H4 (cell line): Measurements from ENCODE around the gene KCNK5. TPM values are rescaled to one million over a fixed set of nuclear protein-coding genes. Genes with fewer than 3 reads are reported as not detected.
A peak's percentile ranks its signal among the peaks of the same experiment; 100 is the strongest.

ENCODE experiments used
- DNase-seq: peaks from one replicate; pipeline ENCODE4 v3.0.0-alpha.2; 2015; ENCODE audit warnings: low spot score
- total RNA-seq: library from RNA; depleted of rRNA; stranded (reverse); fragments of >200 nt; shearing (Covaris generic); gene quantifications from 2 replicates; pipeline ENCODE4 v1.2.3, GENCODE V29; 2014

The KCNK5 gene
- total RNA-seq, 1 experiment from 2014 or later, result 0.58 TPM

DNA sequence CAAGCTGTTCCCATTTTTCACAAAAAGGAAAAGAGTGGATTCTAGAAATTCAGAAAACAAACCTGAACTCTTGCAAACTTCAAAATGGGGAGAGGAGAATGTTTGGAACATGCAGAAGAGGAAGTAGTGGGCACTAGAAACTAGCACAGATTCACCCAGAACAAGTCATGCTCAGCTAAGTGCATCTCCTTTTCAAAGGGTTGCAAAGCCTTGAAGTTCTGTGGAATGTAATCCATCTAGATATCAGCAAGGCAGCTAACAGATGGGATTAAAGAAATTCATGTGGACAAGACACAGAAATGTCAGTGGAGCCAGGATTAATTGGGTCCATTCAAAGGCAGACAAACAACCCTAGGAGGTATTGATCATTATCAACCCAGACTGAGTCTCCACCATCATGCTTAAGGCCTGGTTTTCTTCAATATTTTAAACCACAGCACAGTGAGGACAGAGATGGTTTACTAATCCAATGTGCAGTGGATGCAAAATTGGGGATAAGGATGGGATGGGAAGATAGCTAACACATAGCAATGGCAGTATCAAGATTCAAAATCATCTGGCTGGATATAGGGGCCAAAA is 31.3 kb downstream of the KCNK5 start:
- no peak for DNase-seq

DNA sequence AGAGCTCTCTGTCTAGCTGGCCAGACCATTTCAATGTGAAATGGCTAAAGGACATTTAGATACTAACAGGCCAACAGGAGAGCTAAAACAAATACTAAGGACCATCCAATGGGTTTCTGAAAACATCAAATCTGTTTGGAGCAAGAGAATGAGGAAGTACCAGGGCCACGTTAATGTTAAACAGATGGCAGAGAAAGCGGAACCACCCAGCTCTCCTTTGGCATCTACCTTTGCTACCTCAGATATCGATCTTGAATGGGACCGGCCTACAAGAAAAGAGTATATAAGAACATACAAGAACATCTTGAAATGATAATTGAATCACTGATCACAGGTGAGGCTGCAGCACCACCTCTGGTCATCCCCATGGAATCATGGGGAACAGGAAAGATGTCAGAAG is 31.8 kb downstream of the KCNK5 start:
- DNase-seq, result no peak

DNA sequence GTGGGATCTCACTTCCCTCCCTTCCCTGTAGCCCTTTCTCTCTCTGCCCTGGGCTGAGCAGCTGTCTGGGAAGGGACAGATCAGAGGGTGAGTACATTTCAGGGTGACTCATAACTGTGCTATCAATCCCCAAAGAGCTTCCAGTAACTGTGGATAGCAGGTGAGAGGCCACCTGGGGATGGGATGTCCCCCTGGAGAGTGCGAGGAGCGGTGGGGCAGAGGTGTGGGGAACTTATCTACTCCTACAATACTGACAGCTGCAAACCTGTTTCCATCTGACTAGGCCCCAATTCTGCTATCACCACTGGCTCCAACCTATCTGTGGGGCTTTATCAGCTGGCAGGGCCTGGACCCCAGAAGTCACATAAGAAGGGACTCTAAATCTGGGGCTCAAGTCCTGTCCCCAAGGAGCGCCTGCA is 32.6 kb downstream of the KCNK5 start:
- no peak for DNase-seq

DNA sequence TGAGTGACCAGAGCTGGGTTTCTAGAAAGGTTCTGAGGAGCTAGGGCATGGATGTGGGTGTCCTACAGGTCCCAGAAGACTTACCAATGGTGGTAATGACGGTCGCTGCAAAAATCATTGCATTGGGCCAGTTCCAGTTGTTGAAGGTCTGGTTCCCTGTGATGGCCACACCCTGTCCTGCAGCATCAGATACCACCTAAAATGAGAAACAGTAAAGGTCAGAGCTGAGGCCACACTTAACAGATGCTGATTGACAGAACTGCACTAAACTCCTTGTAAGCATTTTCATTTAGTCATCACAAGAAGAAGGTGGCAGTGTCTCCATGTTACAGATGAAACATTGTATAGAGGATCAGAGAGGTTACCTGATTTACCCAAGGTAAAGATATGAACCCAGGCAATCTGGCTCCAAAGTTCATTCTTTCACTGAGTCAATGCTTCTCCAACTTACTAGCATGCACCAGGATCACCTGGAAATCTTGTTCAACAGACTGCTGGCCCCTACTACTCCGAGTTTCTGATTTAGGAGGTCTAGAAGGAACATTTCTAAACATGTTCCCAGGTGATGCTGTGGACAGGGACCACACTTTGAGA is 33.4 kb downstream of the KCNK5 start:
- DNase-seq, result no peak

DNA sequence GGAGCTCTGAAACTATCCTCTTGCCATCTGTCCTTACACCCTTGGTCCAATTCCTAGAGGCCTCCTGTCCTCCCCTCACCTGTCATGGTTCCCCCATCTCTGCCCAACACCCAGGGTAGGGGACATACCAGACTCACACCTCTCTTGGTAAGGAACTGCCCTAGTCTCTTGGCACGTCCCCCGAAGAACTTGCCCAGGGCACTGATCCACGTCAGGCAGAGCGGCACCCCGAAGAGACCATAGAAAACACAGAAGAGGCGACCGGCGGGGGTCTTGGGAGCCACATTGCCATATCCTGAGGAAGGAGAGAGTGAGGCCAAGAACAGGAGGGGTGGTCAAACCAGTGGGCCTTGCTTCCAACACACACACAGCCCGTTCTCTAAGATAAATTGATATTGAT is 34.8 kb downstream of the KCNK5 start:
- DNase-seq, result no peak

DNA sequence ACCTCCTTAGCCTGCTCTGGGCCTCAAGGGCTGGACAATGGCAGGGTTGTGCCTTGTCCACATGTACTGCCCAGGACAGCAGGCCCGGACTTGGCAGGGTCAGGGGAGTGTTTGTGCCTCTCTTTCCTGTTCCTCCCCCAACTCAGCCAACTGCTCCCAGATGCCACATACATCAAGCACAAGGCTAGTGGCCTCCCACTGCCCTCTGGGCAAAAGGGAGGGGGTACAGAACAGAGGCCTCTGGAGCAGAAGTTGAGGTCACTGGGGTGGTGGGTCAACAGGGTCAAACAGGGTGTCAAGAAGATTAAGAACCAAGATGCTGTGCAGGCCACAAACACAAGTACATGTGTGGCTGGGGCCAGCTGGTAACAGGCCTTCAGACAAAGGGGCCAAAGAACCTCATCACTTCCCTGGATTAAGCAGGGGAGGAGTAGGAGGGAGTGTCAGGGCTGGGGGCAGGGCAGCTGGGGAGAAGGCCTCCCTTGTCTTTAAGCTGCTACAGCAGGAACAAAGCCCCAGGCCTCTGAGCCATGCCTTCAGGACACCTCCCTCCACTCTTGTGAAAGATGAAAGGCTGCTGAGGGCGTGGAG is 36.0 kb downstream of the KCNK5 start:
- DNase-seq, result no peak

DNA sequence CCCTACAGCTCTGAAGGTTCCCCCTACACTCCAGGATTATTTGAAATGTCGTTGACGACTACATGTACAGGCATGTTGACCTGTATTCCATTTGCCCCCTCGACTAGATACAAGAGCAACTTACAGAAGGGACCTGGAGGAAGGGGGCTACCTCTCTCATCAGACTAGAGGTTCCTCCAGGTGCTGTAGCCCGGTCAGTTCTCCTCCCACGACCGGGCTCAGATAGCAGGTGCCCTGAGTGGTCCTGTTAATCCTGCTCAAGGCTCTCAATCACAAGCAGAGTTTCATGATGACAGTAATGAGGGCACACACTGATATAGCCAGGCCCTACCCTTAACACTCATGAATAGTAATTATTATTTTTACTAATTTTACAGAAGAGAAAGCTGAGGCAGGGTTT is 36.5 kb downstream of the KCNK5 start:
- no peak for DNase-seq

DNA sequence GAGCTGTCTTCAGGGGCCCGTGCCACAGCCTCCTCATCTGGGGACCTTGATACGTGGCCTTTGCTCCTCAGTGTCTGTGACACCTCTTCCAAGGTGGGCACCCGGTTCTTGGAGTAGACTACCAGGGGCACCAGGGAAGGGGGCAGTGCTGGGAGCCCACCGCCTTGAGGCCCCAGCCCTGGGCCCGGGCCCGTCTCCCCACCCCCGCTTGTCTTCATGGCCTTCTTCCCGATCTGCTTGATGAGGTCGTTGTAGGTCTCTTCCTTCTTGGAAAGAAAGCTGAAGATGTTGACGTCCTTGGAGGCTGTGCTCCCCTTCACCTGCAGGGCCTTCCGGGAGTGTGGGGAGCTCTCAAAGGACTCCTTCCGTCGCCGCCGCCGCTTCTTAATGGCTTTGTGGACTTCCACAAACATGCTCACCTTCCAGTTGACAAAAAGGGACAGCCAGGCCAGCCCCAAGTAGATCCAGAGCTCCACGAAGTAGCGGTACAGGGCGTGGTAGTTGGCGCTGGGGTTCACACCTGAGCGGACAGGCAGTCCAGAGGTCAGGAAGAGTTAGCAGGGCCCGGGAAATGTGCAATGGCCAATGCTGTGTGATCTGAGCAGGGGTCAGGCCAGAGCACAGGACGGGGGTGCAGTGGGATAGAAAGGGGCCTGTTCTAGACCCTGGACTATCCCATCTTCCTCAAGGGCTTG is 37.9 kb downstream of the KCNK5 start:
- no peak for DNase-seq

DNA sequence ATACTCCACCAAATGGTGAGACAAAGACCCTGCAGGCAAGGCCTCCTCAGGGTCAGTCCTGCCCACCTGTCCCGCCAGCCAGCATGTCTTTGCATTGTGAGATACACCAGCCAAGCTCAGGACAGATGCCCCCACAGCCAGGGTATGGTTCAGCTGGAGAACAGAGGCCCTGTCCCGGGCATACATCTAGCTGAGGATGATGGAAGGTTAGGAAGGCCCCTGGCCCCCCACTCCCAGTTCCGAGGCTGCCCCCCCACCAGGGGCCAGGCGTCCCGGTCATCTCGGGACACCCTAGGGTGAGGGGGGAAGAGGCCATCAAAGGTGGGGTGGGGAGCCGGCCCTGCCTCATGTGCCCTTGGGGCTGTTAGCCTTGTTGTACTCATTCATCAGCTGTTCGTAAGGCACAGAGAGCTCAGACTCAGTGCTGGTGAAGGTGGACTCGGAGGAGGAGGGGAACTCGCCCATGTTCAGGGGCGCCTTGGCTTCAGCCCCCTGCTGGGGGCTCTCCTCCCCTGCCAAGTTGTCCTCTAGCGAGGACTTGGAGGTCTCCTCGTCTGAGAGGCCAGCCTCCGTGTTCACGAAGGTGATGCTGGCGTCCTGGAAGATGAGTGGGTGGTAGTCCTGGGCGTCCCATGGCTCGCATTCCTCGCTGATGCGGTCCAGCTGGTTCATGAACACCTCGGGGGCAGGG is 38.6 kb downstream of the KCNK5 start:
- no peak for DNase-seq

DNA sequence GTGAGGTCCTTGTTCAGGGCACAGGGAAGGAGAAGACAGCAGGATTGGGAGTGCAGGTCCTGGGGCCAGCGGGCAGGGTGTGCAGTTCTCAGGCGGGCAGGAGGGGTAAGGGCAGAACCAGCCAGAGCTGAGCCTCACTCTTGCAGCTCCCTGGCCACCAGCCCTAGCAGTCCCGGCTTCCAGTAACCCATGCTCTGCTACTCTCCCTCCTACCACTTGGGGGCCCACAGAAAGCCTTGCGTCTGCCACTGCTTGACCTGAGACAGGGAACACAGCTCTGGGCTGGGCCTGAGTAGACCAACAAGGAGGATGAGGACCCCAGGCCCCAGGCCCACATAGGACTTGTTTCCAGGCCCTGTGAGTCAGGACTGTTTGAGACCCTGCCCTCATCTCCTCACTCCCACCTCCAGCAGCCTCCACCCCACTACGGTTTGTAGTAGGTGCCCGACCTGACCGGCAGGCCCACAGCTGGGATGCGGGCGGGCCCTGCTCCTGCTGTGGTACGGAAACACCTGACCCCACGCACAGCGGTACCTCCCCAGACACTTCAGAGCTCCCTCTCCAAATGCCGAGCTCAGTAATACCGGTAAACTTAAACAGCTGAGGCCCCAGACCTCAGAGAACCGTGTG is 39.2 kb downstream of the KCNK5 start:
- peak; percentile 46 for DNase-seq

DNA sequence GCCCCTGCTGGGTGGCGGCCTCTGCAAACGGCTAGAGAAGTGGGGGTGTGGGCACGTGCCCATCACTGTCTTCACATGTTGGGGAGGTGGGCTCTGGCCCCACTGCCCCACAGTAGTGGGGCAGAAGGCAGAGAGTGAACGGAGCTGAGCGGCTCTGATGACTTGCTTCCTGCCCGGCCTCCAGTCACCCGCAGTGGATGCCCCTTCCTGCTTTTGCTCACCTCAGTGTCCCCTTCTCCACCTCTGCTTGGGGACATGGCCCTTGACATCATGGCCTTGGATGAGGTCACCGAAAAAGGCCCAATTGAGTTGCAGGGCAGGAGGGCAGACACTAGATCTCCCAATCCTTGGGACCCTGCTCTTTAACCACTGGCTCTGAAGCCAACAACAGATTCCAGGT is 40.1 kb downstream of the KCNK5 start:
- no peak for DNase-seq

DNA sequence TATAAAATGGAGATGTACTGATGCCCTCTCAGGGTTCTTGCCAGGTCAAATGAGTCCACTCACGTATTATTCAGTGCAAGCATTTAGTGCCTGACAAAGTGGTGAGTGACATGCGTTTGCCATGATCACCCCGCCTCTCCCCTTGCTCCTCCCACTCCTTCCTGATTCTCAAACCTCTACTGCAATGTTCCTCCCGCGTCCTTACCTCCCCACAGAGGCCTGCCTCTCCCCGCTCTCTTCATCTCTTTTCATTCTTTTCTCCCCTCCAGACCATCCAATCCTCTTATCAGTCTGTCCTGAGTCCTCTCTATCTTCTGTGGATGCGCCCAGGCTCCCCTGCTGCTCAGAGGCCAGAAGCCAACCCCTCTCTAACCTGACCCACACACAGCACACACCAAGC is 40.7 kb downstream of the KCNK5 start:
- DNase-seq, result no peak

DNA sequence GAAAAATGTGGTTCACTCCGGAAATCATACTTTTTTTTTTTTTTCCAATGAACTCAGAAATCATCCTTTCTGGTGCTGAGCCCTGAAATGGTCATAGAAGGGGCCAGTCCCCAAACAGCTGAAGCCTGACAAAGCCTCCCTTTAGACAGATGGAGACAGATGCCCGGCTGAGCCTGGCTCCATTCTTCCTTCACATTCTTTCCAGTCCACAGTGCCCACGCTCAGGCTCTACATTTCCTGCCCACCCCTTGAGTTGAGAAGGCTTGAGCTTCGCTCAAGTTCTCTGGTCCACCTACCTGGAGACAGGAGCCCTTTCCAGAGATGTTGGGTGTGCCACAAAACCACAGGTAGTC is 41.2 kb downstream of the KCNK5 start:
- no peak for DNase-seq

DNA sequence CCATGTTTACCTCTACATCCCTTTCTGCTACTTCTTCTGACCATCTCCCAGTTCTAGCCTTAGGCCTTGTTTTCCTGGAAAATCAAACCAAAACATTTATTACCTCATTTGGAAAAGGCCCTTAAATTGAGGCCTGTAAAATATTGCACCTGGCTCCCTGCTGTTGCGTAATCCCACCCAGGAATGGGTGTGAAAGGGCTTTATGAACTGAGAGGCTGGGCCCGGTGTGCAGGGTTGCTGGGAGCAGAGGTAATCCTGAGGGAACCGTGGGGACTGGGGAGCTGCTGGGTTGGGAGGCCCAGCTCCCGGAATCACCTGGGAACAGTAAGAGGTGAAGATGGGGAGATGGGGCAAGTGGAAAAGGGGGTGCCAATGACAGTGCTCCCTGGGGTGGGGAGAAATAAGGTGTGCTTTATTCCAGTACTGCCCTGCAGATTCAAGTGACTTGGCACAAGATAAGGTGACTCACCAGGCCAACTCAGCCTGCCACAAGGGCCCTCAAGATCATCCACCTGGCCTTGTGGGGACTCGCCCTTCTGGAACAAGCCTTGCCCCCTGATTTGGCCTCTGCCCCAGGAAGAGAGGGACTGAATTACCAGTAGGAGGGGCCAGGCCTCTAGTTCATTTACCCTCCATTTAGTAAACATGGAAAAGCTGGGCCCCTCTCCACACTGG is 44.2 kb downstream of the KCNK5 start:
- DNase-seq, result no peak

DNA sequence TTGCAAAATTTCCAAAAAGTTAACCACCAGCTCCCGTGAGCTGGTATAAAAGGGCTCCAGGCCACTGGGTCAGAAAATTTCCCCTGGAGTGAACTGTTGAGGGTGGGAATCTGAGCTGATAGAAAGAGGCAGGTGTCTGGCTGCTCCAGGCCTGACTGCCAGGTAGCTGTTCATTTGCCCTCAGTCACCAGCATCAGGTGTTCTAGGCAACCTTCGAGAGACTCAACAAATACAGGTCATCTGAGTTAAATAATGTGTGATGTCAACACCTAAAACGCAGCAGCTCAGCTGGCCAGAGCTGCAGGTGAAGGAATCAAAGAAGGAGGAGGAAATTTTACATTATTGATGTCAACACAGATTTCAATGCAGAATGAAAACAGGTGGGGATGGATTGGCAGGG is 46.7 kb downstream of the KCNK5 start:
- no peak for DNase-seq

DNA sequence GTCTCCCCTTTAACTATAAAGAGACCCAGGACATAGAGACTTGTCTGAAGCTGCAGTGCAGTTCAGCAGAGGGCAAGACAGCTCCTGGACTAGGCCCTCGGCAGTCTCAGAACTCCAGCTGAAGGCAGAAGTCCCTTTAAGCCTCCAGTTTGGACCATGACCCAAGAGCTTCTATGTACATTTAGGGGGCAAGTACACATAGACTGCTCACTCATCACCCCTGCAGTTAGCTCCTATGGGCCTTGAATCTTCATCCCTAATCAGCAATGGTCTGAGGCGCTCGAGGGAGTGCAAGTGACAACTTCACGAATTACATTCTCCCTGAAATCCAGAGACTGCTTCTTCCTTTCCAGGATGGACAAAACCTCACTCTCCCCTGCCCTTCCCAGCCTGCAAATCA is 47.4 kb downstream of the KCNK5 start:
- no peak for DNase-seq

DNA sequence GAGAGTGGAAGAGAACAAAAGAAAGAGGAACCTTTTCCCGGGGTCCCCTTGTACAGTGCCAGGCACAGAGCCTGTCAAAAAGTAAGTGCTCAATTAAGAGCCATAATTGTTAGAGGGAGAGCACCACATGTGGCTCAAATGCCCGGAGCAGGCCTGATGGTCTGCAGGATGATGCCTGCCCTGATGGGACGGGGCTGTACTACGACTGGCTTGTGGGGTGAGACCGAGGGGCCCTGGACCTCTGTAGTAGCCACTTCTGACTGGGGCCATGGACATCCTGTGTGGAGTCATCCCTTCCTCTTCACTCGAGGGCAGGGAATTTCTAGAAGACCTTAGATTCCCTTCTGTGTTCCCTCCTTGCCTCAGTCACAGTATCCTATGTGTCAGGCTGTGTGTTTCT is 47.9 kb downstream of the KCNK5 start:
- no peak for DNase-seq

DNA sequence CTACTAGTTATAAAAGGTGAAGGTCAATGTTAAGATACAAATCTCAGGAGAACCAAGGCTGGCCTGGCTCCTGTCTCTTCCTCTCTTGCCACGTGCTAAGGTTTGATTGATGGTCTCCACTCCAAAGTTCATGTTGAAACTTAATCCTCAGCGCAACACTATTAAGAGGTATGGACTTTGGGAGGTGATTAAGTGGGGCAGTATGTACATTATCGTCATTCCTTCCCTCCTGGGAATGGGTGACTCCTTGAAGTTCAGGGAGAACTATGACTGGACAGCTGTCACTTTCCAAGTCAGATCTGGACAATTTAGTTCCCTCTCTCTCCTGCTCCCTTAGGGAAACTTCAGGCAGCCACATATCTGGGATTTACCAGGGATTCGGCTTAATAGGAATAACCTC is 50.5 kb downstream of the KCNK5 start:
- DNase-seq, result no peak

DNA sequence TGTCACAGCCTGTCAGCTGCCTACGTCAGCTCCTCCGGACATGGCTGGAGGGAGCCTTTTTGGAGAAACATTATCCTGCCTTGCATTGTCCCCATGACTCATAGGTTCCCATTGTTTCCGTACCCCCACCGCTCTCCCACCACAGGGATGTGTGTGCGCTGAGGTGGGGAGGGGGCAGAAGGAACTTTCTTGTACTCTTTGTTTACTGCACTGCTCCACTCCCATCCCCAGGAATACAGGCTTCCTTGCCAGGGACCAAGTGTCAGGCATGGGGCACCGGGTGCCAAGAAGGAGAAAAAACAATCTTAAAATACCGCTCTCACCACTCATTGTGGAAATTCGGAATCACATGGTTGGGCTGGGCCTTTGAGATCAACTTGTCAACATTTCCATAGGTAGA is 51.0 kb downstream of the KCNK5 start:
- no peak for DNase-seq

DNA sequence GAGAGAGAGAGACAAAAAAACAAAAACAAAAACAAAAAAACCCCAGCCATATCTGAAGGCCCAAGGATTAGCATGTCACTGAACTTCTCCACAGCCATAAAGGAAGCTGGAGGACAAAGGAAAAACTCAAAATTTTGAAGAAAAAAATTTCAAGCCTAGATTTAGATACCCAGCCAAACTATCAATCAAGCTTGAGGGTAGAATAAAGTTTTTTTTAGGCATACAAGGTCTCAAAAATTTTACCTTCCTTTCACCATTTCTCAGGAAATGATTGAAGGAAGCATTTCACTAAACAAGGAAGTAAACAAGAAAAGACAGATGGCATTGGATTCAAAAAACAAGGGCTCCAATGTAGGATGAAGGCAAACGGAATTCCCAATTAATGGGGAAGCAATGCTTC is 52.1 kb downstream of the KCNK5 start:
- no peak for DNase-seq

DNA sequence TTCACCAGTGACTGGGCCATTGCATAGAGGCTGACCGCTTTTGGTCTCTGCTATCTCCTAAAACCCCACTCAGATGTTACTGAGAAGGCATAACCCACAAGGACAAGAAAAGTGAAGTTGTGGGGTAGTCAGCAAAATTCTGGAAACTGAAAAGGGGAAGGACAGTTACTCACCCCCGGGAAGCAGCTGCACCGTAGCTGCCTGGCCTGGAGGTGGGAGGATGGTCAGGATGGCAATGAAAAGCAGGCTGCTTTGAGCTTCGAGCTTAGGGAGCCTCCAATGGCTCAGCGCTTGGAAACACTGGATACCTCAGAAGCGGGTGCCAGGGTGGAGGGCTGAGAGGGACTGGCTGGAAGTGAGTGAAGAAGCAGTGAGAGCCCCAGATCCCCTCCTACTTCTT is 56.0 kb downstream of the KCNK5 start:
- DNase-seq, result no peak

DNA sequence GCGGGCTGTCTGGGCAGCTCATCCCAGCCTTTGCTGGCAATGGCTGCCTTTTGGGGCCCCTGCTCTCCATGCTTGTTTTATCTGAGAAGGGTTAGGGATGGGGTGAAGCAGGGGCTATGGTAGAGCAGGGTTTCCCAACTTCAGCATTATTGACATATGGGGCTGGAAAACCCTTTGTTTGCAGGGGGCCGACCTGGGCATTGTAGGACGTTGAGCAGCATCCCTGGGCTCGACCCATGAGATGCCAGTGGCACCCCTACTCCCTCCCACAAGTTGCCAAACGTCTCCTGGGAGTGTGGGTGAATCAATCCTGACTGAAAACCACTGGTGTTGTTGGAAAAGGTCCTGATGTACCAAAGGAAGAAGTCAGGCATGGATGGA is 56.9 kb downstream of the KCNK5 start:
- DNase-seq, result no peak
